ENCODE results near the gene STARD10. TPM values are rescaled to one million over a fixed set of nuclear protein-coding genes. Genes with fewer than 3 reads are reported as not detected.
"Not testable (repeated sequence)": the region's sequence is repeated elsewhere in the genome, so short reads cannot be mapped to it uniquely, and the experiment has no call there.

STARD10 gene
- total RNA-seq, 1 donor from 2014 or later = 170 TPM

DNA sequence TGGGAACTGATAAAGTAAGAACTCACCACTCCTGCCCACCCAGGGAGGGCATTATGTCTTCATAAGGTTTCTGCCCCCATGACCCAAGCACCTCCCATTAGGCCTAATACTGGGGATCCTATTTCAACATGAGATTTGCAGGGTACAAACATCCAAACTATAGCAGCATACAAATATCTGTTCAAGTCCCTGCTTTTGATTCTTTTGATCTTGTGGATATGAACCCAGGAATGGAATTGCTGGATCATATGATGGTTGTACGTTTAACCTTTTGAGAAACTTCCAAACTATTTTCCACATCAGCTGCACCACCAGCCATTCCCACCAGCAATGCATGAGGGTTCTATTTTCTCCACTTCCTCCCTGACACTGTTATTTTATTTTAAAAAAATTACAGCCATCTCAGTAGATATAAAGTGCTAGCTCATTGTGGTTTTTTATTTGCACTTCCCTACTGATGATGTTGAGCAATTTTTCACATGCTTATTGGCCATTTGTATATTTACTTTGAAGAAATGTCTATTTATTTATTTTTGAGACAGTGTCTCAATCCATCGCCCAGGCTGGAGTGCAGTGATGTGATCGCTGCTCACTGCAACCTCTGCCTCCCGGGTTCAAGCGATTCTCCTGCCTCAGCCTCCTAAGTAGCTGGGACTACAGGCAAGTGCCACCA is 13.3 kb upstream of the STARD10 start:
- no peak overlapping the region for H3K27ac Mint-ChIP-seq
- H3K9me3 Mint-ChIP-seq = no peaks in the 10 kb centered on the region
- H3K27me3 Mint-ChIP-seq = no peaks in the 10 kb centered on the region
- H3K4me1 Mint-ChIP-seq (ENCODE audit: unreplicated experiment) = peaks cover 13% of the 10 kb centered on the region
- TF ChIP-seq, protein P1, sequence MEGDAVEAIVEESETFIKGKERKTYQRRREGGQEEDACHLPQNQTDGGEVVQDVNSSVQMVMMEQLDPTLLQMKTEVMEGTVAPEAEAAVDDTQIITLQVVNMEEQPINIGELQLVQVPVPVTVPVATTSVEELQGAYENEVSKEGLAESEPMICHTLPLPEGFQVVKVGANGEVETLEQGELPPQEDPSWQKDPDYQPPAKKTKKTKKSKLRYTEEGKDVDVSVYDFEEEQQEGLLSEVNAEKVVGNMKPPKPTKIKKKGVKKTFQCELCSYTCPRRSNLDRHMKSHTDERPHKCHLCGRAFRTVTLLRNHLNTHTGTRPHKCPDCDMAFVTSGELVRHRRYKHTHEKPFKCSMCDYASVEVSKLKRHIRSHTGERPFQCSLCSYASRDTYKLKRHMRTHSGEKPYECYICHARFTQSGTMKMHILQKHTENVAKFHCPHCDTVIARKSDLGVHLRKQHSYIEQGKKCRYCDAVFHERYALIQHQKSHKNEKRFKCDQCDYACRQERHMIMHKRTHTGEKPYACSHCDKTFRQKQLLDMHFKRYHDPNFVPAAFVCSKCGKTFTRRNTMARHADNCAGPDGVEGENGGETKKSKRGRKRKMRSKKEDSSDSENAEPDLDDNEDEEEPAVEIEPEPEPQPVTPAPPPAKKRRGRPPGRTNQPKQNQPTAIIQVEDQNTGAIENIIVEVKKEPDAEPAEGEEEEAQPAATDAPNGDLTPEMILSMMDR (conservative IDR thresholded peaks at IDR 0.05) = no peak
- no peak overlapping the region for H3K4me3 Mint-ChIP-seq
- DNase-seq (ENCODE audit: extremely low spot score, unreplicated experiment) = no peak
- peaks cover 8% of the 10 kb centered on the region for H3K36me3 Mint-ChIP-seq

DNA sequence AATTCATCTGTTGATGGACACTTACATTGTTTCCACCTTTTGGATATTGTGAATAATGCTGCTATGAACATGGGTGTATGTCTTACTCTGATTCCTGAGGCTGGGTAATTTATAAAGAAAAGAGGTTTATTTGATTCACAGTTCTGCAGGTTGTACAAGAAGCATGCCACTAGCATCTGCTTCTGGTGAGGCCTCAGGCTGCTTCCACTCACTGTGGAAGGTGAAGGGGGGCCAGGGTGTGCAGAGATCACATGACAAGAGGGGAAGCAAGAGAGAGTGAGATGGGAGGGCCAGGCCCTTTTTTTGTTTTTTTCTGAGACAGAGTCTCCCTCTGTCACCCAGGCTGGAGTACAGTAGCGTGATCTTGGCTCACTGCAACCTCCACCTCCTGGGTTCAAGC is 12.5 kb upstream of the STARD10 start:
- H3K36me3 Mint-ChIP-seq; H3K27ac Mint-ChIP-seq; DNase-seq (ENCODE audit: extremely low spot score, unreplicated experiment); H3K27me3 Mint-ChIP-seq; H3K4me3 Mint-ChIP-seq; H3K9me3 Mint-ChIP-seq: not testable (repeated sequence)
- peaks cover 13% of the 10 kb centered on the region for H3K4me1 Mint-ChIP-seq (ENCODE audit: unreplicated experiment)

DNA sequence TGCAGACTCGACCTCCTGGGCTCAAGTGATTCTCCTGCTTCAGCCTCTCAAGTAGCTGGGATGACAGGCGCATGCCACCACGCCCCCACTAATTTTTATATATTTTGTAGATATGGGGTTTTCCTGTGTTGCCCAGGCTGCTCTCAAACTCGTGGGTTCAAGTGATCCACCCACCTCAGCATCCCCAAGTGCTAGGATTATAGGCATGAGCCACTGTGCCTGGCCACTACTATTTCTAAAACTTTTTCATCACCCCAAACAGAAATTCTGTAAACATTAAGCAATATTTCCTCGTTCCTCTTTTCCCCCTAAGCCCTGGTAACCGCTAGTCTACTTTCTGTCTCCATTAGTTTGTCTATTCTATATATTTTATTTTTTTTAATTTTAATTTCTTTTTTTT is 11.4 kb upstream of the STARD10 start:
- DNase-seq (ENCODE audit: extremely low spot score, unreplicated experiment) = no peak
- no peaks in the 10 kb centered on the region for H3K9me3 Mint-ChIP-seq
- no peaks in the 10 kb centered on the region for H3K27me3 Mint-ChIP-seq
- H3K4me1 Mint-ChIP-seq (ENCODE audit: unreplicated experiment) = peaks cover 13% of the 10 kb centered on the region
- no peak overlapping the region for H3K4me3 Mint-ChIP-seq
- H3K27ac Mint-ChIP-seq = no peak overlapping the region
- H3K36me3 Mint-ChIP-seq = peaks cover 3% of the 10 kb centered on the region
- TF ChIP-seq, protein P1 (conservative IDR thresholded peaks at IDR 0.05) = no peak

DNA sequence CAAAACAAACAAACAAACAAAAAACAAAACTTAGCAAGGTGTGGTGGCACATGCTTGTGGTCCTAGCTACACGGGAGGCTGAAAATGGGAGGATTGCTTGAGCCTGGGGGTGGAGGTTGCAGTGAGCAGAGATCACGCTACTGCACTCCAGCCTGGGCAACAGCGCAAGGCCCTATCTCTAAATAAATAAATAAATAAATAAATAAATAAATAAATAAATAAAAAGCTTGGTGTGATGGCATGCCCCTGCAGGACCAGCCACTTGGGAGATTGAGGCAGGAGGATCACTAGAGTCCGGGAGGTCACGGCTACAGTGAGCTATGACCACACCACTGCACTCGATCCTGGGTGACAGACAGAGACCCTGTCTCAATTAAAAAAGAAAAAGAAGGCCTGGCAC is 9.0 kb upstream of the STARD10 start:
- H3K27me3 Mint-ChIP-seq = no peaks in the 10 kb centered on the region
- TF ChIP-seq, protein P1 (conservative IDR thresholded peaks at IDR 0.05) = no peak
- no peak overlapping the region for H3K27ac Mint-ChIP-seq
- no peak for DNase-seq (ENCODE audit: extremely low spot score, unreplicated experiment)
- no peaks in the 10 kb centered on the region for H3K9me3 Mint-ChIP-seq
- no peaks in the 10 kb centered on the region for H3K36me3 Mint-ChIP-seq
- no peak overlapping the region for H3K4me3 Mint-ChIP-seq
- H3K4me1 Mint-ChIP-seq (ENCODE audit: unreplicated experiment) = peaks cover 16% of the 10 kb centered on the region

DNA sequence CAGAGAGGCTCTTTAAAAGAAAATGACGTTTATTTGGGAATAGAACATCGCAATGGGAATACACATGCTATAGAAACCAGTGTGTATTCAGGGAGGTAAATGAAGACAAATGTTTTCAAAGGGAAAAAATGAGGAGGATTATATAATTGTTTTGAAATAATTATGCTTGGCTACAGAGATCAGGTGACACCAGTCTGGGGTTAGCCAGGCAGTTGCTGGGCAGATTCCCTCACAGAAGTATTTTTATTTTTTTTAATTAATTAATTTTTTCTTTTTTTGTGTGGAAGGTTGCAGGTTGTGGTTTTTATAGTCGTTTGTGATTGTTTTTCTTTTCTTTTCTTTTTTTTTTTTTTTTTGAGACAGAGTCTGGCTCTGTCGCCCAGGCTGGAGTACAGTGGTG is 5.6 kb upstream of the STARD10 start:
- Mint-ChIP-seq H3K4me1 (ENCODE audit: unreplicated experiment) (peaks cover 14% of the 10 kb centered on the region), H3K27me3 (no peaks in the 10 kb centered on the region), H3K36me3 (no peaks in the 10 kb centered on the region), H3K4me3 (no peak overlapping the region), H3K9me3 (no peaks in the 10 kb centered on the region), H3K27ac (no peak overlapping the region)
- no peak for DNase-seq (ENCODE audit: extremely low spot score, unreplicated experiment)
- TF ChIP-seq, protein P1 (conservative IDR thresholded peaks at IDR 0.05) = no peak

DNA sequence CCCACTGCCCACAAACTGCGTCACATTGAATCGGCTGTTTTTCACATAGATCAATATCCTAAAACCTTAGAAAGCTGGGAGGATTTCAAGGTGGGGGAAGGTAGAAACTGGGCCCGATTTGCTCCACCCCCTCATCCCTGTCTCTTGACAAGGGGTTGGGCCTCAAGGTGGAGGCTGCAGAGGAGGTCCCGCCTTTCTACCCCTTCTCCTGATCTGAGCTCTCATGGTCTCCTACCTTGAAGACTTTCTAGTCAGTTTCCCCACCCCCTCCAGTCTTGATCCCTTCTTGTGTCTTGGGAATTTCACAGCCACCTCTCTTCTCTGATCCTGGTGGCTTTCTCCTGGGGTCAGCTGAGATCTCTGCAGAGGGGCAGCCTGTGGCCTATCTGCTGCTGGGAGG is 4.5 kb upstream of the STARD10 start:
- TF ChIP-seq, protein P1 (conservative IDR thresholded peaks at IDR 0.05) = no peak
- Mint-ChIP-seq H3K27ac (no peak overlapping the region), H3K4me1 (ENCODE audit: unreplicated experiment) (peaks cover 22% of the 10 kb centered on the region), H3K36me3 (no peaks in the 10 kb centered on the region), H3K27me3 (no peaks in the 10 kb centered on the region), H3K4me3 (no peak overlapping the region), H3K9me3 (no peaks in the 10 kb centered on the region)
- no peak for DNase-seq (ENCODE audit: extremely low spot score, unreplicated experiment)
